HEK293 (cell line): ENCODE results near the gene SF3B3.

Experiments used
- BCL11A ChIP-seq: fragments of 450-650 bp; formaldehyde crosslinking; IDR thresholded peaks from 2 replicates; pipeline ENCODE4 v1.5.1; 2016; ENCODE audit warnings: low read depth, missing biosample characterization, missing genetic modification characterization
- BCL6B ChIP-seq: fragments of 450-650 bp; formaldehyde crosslinking; IDR thresholded peaks from 2 replicates; pipeline ENCODE4 v1.5.1; 2017; ENCODE audit warnings: missing biosample characterization, missing genetic modification characterization
- EGR2 ChIP-seq: fragments of 450-650 bp; formaldehyde crosslinking; IDR thresholded peaks from 2 replicates; pipeline ENCODE4 v1.5.1; 2016; ENCODE audit warnings: low read depth, missing biosample characterization, missing genetic modification characterization
- FEZF1 ChIP-seq: fragments of 450-650 bp; formaldehyde crosslinking; IDR thresholded peaks from 2 replicates; pipeline ENCODE4 v1.5.1; 2016; ENCODE audit warnings: missing biosample characterization, missing genetic modification characterization
- HOXA7 ChIP-seq: sonication (generic); formaldehyde crosslinking; IDR thresholded peaks from 2 replicates; pipeline ENCODE4 v1.8.1; 2022; ENCODE audit warnings: missing genetic modification reagents, borderline replicate concordance
- PRDM4 ChIP-seq: fragments of 450-650 bp; formaldehyde crosslinking; IDR thresholded peaks from 2 replicates; pipeline ENCODE4 v1.5.1; 2017; ENCODE audit warnings: missing biosample characterization, missing genetic modification characterization
- TCF7L2 ChIP-seq: IDR thresholded peaks from 2 replicates; pipeline ENCODE4 v1.6.1; 2011; ENCODE audit warnings: low read depth, mild to moderate bottlenecking, inconsistent platforms, low read length, moderate library complexity, borderline replicate concordance
- TRIM28 ChIP-seq: IDR thresholded peaks from 2 replicates; pipeline ENCODE4 v1.6.1; 2011; ENCODE audit warnings: low read length, control low read depth, borderline replicate concordance
- ZBTB20 ChIP-seq: fragments of 450-650 bp; formaldehyde crosslinking; IDR thresholded peaks from 2 replicates; pipeline ENCODE4 v1.5.1; 2016; ENCODE audit warnings: missing biosample characterization, missing genetic modification characterization
- ZFP37 ChIP-seq: fragments of 450-650 bp; formaldehyde crosslinking; IDR thresholded peaks from 2 replicates; pipeline ENCODE4 v1.5.1; 2016; ENCODE audit warnings: missing biosample characterization, missing genetic modification characterization
- ZNF132 ChIP-seq: fragments of 450-650 bp; formaldehyde crosslinking; IDR thresholded peaks from 2 replicates; pipeline ENCODE4 v1.5.1; 2017; ENCODE audit warnings: missing biosample characterization, missing genetic modification characterization, borderline replicate concordance
- ZNF138 ChIP-seq: fragments of 450-650 bp; formaldehyde crosslinking; IDR thresholded peaks from 2 replicates; pipeline ENCODE4 v1.5.1; 2016; ENCODE audit warnings: missing biosample characterization, missing genetic modification characterization, borderline replicate concordance
- ZNF2 ChIP-seq: fragments of 450-650 bp; formaldehyde crosslinking; IDR thresholded peaks from 2 replicates; pipeline ENCODE4 v1.5.1; 2016; ENCODE audit warnings: missing biosample characterization, missing genetic modification characterization
- ZNF24 ChIP-seq: fragments of 450-650 bp; formaldehyde crosslinking; IDR thresholded peaks from 2 replicates; pipeline ENCODE4 v1.5.1; 2016; ENCODE audit warnings: missing biosample characterization, missing genetic modification characterization
- ZNF324 ChIP-seq: fragments of 450-650 bp; formaldehyde crosslinking; IDR thresholded peaks from 2 replicates; pipeline ENCODE4 v1.5.1; 2016; ENCODE audit warnings: missing biosample characterization, missing genetic modification characterization
- ZNF341 ChIP-seq: fragments of 450-650 bp; formaldehyde crosslinking; IDR thresholded peaks from 2 replicates; pipeline ENCODE4; 2016; ENCODE audit warnings: low read depth, missing biosample characterization, missing genetic modification characterization
- ZNF350 ChIP-seq: fragments of 450-650 bp; formaldehyde crosslinking; IDR thresholded peaks from 2 replicates; pipeline ENCODE4 v1.5.0; 2017; ENCODE audit warnings: missing biosample characterization, mild to moderate bottlenecking, missing genetic modification characterization
- ZNF366 ChIP-seq: fragments of 450-650 bp; formaldehyde crosslinking; conservative IDR thresholded peaks from 2 replicates; pipeline ENCODE4 v1.5.1; 2016; ENCODE audit warnings: missing biosample characterization, missing genetic modification characterization
- ZNF394 ChIP-seq: fragments of 450-650 bp; formaldehyde crosslinking; IDR thresholded peaks from 2 replicates; pipeline ENCODE4 v1.5.1; 2016; ENCODE audit warnings: missing biosample characterization, missing genetic modification characterization, mild to moderate bottlenecking, moderate library complexity, borderline replicate concordance
- ZNF501 ChIP-seq: fragments of 450-650 bp; formaldehyde crosslinking; IDR thresholded peaks from 2 replicates; pipeline ENCODE4 v1.5.1; 2016; ENCODE audit warnings: missing biosample characterization, missing genetic modification characterization
- ZNF518A ChIP-seq: fragments of 450-650 bp; formaldehyde crosslinking; conservative IDR thresholded peaks from 2 replicates; pipeline ENCODE4 v1.5.1; 2016; ENCODE audit warnings: low read depth, missing biosample characterization, missing genetic modification characterization
- ZNF549 ChIP-seq: fragments of 450-650 bp; IDR thresholded peaks from 2 replicates; pipeline ENCODE4 v1.5.1; 2018; ENCODE audit warnings: missing biosample characterization, missing genetic modification characterization, mild to moderate bottlenecking, inconsistent platforms, moderate library complexity
- ZNF585B ChIP-seq: fragments of 450-650 bp; formaldehyde crosslinking; IDR thresholded peaks from 2 replicates; pipeline ENCODE4 v1.5.1; 2016; ENCODE audit warnings: missing biosample characterization, missing genetic modification characterization
- ZNF670 ChIP-seq: fragments of 450-650 bp; formaldehyde crosslinking; IDR thresholded peaks from 2 replicates; pipeline ENCODE4 v1.5.1; 2016; ENCODE audit warnings: missing biosample characterization, missing genetic modification characterization, low read depth
- ZNF707 ChIP-seq: fragments of 450-650 bp; formaldehyde crosslinking; IDR thresholded peaks from 2 replicates; pipeline ENCODE4 v1.5.1; 2016; ENCODE audit warnings: missing biosample characterization, missing genetic modification characterization
- ZNF76 ChIP-seq: fragments of 450-650 bp; formaldehyde crosslinking; IDR thresholded peaks from 2 replicates; pipeline ENCODE4; 2016; ENCODE audit warnings: low read depth, missing biosample characterization, missing genetic modification characterization, borderline replicate concordance
- ZXDB ChIP-seq: fragments of 450-650 bp; formaldehyde crosslinking; IDR thresholded peaks from 2 replicates; pipeline ENCODE4 v1.5.1; 2016; ENCODE audit warnings: missing biosample characterization, missing genetic modification characterization
- TF ChIP-seq, protein P1 (sequence below): fragments of 450-650 bp; IDR thresholded peaks from 2 replicates; pipeline ENCODE4 v1.5.1; 2018; ENCODE audit warnings: missing biosample characterization, mild to moderate bottlenecking, missing genetic modification characterization
- TF ChIP-seq, protein P2 (sequence below): IDR thresholded peaks from 2 replicates; pipeline ENCODE4 v1.6.1; 2011; ENCODE audit warnings: mild to moderate bottlenecking, low read depth, low read length, borderline replicate concordance

Gene SF3B3

GRCh38 chr16:70523743-70524398 lies at the start of gene SF3B3 (continued):
- TF ChIP-seq ZBTB20 (tag by site-specific recombination) (no peak), EGR2 (tag by site-specific recombination) (no peak), ZNF2 (tag by site-specific recombination) (peak; percentile 34; the same call in 1 of the 2 replicates), ZNF585B (tag by site-specific recombination) (no peak), ZNF350 (tag by site-specific recombination) (no peak), PRDM4 (tag by site-specific recombination) (0 out of 2 replicates have a peak, but pooled peaks have one; percentile 14), ZNF24 (tag by site-specific recombination) (no peak), TCF7L2 (no peak), ZNF549 (tag by site-specific recombination) (no peak), BCL11A (tag by site-specific recombination) (0 out of 2 replicates have a peak, but pooled peaks have one; percentile 32), ZNF366 (tag by site-specific recombination) (no peak; the same call in 1 of the 2 replicates), ZFP37 (no peak), ZNF76 (tag by site-specific recombination) (no peak), ZNF138 (tag by site-specific recombination) (no peak), ZNF501 (tag by site-specific recombination) (peak; percentile 21; the same call in 1 of the 2 replicates), ZXDB (peak; percentile 73), FEZF1 (tag by site-specific recombination) (no peak), TRIM28 (no peak), ZNF341 (tag by site-specific recombination) (no peak), ZNF324 (no peak), BCL6B (tag by site-specific recombination) (no peak), ZNF518A (tag by site-specific recombination) (no peak; the same call in 1 of the 2 replicates), ZNF394 (tag by site-specific recombination) (0 out of 2 replicates have a peak, but pooled peaks have one; percentile 35), ZNF707 (tag by site-specific recombination) (no peak), ZNF132 (tag by site-specific recombination) (no peak), HOXA7 (CRISPR knock-in tag) (no peak), ZNF670 (no peak)
- TF ChIP-seq, protein P1, sequence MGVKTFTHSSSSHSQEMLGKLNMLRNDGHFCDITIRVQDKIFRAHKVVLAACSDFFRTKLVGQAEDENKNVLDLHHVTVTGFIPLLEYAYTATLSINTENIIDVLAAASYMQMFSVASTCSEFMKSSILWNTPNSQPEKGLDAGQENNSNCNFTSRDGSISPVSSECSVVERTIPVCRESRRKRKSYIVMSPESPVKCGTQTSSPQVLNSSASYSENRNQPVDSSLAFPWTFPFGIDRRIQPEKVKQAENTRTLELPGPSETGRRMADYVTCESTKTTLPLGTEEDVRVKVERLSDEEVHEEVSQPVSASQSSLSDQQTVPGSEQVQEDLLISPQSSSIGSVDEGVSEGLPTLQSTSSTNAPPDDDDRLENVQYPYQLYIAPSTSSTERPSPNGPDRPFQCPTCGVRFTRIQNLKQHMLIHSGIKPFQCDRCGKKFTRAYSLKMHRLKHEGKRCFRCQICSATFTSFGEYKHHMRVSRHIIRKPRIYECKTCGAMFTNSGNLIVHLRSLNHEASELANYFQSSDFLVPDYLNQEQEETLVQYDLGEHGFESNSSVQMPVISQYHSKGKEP (tag by site-specific recombination), result no peak
- TF ChIP-seq, protein P2, sequence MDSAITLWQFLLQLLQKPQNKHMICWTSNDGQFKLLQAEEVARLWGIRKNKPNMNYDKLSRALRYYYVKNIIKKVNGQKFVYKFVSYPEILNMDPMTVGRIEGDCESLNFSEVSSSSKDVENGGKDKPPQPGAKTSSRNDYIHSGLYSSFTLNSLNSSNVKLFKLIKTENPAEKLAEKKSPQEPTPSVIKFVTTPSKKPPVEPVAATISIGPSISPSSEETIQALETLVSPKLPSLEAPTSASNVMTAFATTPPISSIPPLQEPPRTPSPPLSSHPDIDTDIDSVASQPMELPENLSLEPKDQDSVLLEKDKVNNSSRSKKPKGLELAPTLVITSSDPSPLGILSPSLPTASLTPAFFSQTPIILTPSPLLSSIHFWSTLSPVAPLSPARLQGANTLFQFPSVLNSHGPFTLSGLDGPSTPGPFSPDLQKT, result no peak; the same call in 1 of the 2 replicates
